Measurements from ENCODE around the gene CBFA2T2.

The CBFA2T2 gene

GRCh38 chr20:33669873-33670640 is 180.2 kb downstream of the CBFA2T2 start:
- no peak for DNase-seq

GRCh38 chr20:33670715-33671499 is 181.0 kb downstream of the CBFA2T2 start:
- peak; percentile 53 for DNase-seq

- DNase-seq = no peak
Measured at GRCh38 chr20:33671573-33672288, 181.8 kb downstream of the CBFA2T2 start.

GRCh38 chr20:33672426-33673113 is 182.7 kb downstream of the CBFA2T2 start:
- DNase-seq = peak; percentile 61

- DNase-seq = no peak
Measured at GRCh38 chr20:33673114-33673409, 183.2 kb downstream of the CBFA2T2 start.

- DNase-seq = peak; percentile 33
Measured at GRCh38 chr20:33673410-33674293, 183.8 kb downstream of the CBFA2T2 start.

GRCh38 chr20:33674294-33675135 is 184.6 kb downstream of the CBFA2T2 start, which contains the start of gene NECAB3:
TSS of gene NECAB3 (minus strand) at chr20:33674428. CDS start at chr20:33674352, 76 bp downstream.
- peak; percentile 90 for DNase-seq

- peak; percentile 68 for DNase-seq
Measured at GRCh38 chr20:33675136-33675959, 185.5 kb downstream of the CBFA2T2 start.

GRCh38 chr20:33676121-33676520 is 186.2 kb downstream of the CBFA2T2 start:
- no peak for DNase-seq

- DNase-seq = no peak
Measured at GRCh38 chr20:33676652-33677645, 187.1 kb downstream of the CBFA2T2 start.

GRCh38 chr20:33677991-33678702 is 188.3 kb downstream of the CBFA2T2 start:
- no peak for DNase-seq

GRCh38 chr20:33679758-33680485 is 190.0 kb downstream of the CBFA2T2 start:
- DNase-seq = no peak

GRCh38 chr20:33680686-33681085 is 190.8 kb downstream of the CBFA2T2 start:
- DNase-seq = no peak

- no peak for DNase-seq
Measured at GRCh38 chr20:33681288-33681687, 191.4 kb downstream of the CBFA2T2 start.

- no peak for DNase-seq
Measured at GRCh38 chr20:33681728-33682353, 191.9 kb downstream of the CBFA2T2 start.

- no peak for DNase-seq
Measured at GRCh38 chr20:33684533-33685327, 194.8 kb downstream of the CBFA2T2 start.
